Measurements from ENCODE around the gene PPP5C.

The PPP5C gene

DNA sequence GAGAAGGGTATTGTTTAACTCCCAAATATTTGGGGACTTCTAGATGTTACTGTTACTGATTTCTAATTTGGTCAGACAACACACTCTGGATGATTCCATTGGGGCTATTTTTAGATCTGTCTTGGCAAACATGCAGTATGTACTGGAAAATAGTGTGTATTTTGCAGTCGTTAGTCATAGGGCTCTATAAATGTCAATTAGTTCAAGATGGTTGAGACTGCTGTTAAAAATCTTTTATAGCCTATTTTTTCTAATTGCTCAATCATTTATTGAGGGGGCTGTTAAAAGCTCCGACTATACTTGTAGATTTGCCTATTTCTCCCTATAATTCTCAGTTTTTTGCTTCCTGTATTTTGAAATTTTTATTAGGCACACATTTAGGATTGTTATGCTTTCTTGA, 31.4 kb downstream of the PPP5C start:
- Histone ChIP-seq H2AFZ (ENCODE audit: low read length) (no peak overlapping the region), H3K79me2 (ENCODE audit: insufficient read depth, low read length) (no peaks in the 10 kb centered on the region), H3K27me3 (ENCODE audit: insufficient read depth, low read length, poor library complexity, severe bottlenecking) (no peaks in the 10 kb centered on the region), H3K4me1 (ENCODE audit: insufficient read depth, low read length, poor library complexity, severe bottlenecking) (no peaks in the 10 kb centered on the region), H3K9ac (ENCODE audit: low read depth, low read length, poor library complexity, severe bottlenecking) (no peak overlapping the region), H3F3A (ENCODE audit: low read depth) (no peaks in the 10 kb centered on the region), H3K9me2 (replicated peaks; ENCODE audit: low read depth, low read length) (no peaks in the 10 kb centered on the region), H3K4me3 (ENCODE audit: low read length, poor library complexity, severe bottlenecking) (no peak overlapping the region), H4K20me1 (ENCODE audit: insufficient read depth, low read length, poor library complexity, severe bottlenecking) (peaks cover 4% of the 10 kb centered on the region), H3K36me3 (ENCODE audit: insufficient read depth, low read length) (peaks cover 75% of the 10 kb centered on the region; the same call in 1 of the 2 replicates), H3K4me2 (ENCODE audit: low read depth, low read length, poor library complexity, severe bottlenecking) (no peak overlapping the region), H3K9me3 (ENCODE audit: insufficient read depth, low read depth, low read length) (no peaks in the 10 kb centered on the region)
- no peak for TF ChIP-seq EZH2phosphoT487 (IDR thresholded peaks at IDR 0.05; ENCODE audit: borderline replicate concordance)
- TF ChIP-seq, protein P1, sequence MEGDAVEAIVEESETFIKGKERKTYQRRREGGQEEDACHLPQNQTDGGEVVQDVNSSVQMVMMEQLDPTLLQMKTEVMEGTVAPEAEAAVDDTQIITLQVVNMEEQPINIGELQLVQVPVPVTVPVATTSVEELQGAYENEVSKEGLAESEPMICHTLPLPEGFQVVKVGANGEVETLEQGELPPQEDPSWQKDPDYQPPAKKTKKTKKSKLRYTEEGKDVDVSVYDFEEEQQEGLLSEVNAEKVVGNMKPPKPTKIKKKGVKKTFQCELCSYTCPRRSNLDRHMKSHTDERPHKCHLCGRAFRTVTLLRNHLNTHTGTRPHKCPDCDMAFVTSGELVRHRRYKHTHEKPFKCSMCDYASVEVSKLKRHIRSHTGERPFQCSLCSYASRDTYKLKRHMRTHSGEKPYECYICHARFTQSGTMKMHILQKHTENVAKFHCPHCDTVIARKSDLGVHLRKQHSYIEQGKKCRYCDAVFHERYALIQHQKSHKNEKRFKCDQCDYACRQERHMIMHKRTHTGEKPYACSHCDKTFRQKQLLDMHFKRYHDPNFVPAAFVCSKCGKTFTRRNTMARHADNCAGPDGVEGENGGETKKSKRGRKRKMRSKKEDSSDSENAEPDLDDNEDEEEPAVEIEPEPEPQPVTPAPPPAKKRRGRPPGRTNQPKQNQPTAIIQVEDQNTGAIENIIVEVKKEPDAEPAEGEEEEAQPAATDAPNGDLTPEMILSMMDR (conservative IDR thresholded peaks at IDR 0.05; ENCODE audit: low read length), result no peak

GRCh38 chr19:46380690-46381089, 33.8 kb downstream of the PPP5C start:
- Histone ChIP-seq H3K4me2 (ENCODE audit: low read depth, low read length, poor library complexity, severe bottlenecking) (no peak overlapping the region), H3K9me3 (ENCODE audit: insufficient read depth, low read depth, low read length) (no peaks in the 10 kb centered on the region), H4K20me1 (ENCODE audit: insufficient read depth, low read length, poor library complexity, severe bottlenecking) (no peaks in the 10 kb centered on the region), H3K27me3 (ENCODE audit: insufficient read depth, low read length, poor library complexity, severe bottlenecking) (no peaks in the 10 kb centered on the region), H3K9me2 (replicated peaks; ENCODE audit: low read depth, low read length) (no peaks in the 10 kb centered on the region), H3K79me2 (ENCODE audit: insufficient read depth, low read length) (no peaks in the 10 kb centered on the region), H3K4me1 (ENCODE audit: insufficient read depth, low read length, poor library complexity, severe bottlenecking) (no peaks in the 10 kb centered on the region), H3K9ac (ENCODE audit: low read depth, low read length, poor library complexity, severe bottlenecking) (no peak overlapping the region), H3F3A (ENCODE audit: low read depth) (no peaks in the 10 kb centered on the region), H2AFZ (ENCODE audit: low read length) (no peak overlapping the region), H3K36me3 (ENCODE audit: insufficient read depth, low read length) (peaks cover 96% of the 10 kb centered on the region; the same call in 1 of the 2 replicates), H3K4me3 (ENCODE audit: low read length, poor library complexity, severe bottlenecking) (no peak overlapping the region)
- TF ChIP-seq EZH2phosphoT487 (IDR thresholded peaks at IDR 0.05; ENCODE audit: borderline replicate concordance), result no peak
- TF ChIP-seq, protein P1 (conservative IDR thresholded peaks at IDR 0.05; ENCODE audit: low read length), result no peak

DNA sequence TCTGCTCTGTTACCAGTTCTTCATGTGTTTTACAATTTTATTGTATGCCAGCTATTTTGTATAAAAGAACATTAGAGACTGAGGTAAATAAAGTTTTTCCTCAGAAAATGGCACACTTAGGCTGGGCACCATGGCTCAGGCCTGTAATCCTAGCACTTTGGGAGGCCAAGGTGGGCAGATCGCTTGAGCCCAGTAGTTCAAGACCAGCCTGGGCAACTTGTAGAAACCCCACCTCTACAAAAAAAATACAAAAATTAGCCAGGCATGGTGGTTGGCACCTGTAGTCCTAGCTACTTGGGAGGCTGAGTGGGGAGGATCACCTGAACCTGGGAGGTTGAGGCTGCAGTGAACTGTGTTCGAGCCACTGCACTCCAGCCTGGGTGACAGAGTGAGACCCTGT, 34.5 kb downstream of the PPP5C start:
- Histone ChIP-seq H3K27me3 (ENCODE audit: insufficient read depth, low read length, poor library complexity, severe bottlenecking) (no peaks in the 10 kb centered on the region), H3F3A (ENCODE audit: low read depth) (no peaks in the 10 kb centered on the region), H3K4me1 (ENCODE audit: insufficient read depth, low read length, poor library complexity, severe bottlenecking) (no peaks in the 10 kb centered on the region), H3K36me3 (ENCODE audit: insufficient read depth, low read length) (peaks cover 96% of the 10 kb centered on the region; the same call in 1 of the 2 replicates), H2AFZ (ENCODE audit: low read length) (no peak overlapping the region), H3K4me2 (ENCODE audit: low read depth, low read length, poor library complexity, severe bottlenecking) (no peak overlapping the region), H3K9me3 (ENCODE audit: insufficient read depth, low read depth, low read length) (no peaks in the 10 kb centered on the region), H3K9ac (ENCODE audit: low read depth, low read length, poor library complexity, severe bottlenecking) (no peak overlapping the region), H3K9me2 (replicated peaks; ENCODE audit: low read depth, low read length) (no peaks in the 10 kb centered on the region), H3K79me2 (ENCODE audit: insufficient read depth, low read length) (no peaks in the 10 kb centered on the region), H4K20me1 (ENCODE audit: insufficient read depth, low read length, poor library complexity, severe bottlenecking) (no peaks in the 10 kb centered on the region), H3K4me3 (ENCODE audit: low read length, poor library complexity, severe bottlenecking) (no peak overlapping the region)
- TF ChIP-seq, protein P1 (conservative IDR thresholded peaks at IDR 0.05; ENCODE audit: low read length), result no peak
- TF ChIP-seq EZH2phosphoT487 (IDR thresholded peaks at IDR 0.05; ENCODE audit: borderline replicate concordance), result no peak
